RWPE2 (cell line): ENCODE data around the gene GABRB1.

ENCODE experiments used
- ATAC-seq: fragments of 200-7000 bp; cut with Tn5 transposase; 3 replicates; pipeline ENCODE4 v1.9.1; 2021; ENCODE audit warnings: low read depth
- DNase-seq: peaks from one replicate; pipeline ENCODE4 v3.0.0-alpha.2; 2020; ENCODE audit warnings: low spot score
- H3K27ac ChIP-seq: fragments of 450-650 bp; 2 replicates; pipeline ENCODE4 v1.5.1; 2017; ENCODE audit warnings: mild to moderate bottlenecking; ENCODE audit not compliant: poor library complexity, severe bottlenecking
- H3K27me3 ChIP-seq: fragments of 250-450 bp; sonication (Bioruptor Pico); 2 replicates; pipeline ENCODE4 v1.5.1; 2021; ENCODE audit warnings: mild to moderate bottlenecking, moderate library complexity; ENCODE audit not compliant: insufficient read depth, poor library complexity, severe bottlenecking
- H3K36me3 ChIP-seq: fragments of 250-450 bp; sonication (Bioruptor Pico); 2 replicates; pipeline ENCODE4 v1.5.1; 2020; ENCODE audit warnings: low read depth, mild to moderate bottlenecking, moderate library complexity
- H3K4me1 ChIP-seq: fragments of 250-450 bp; sonication (Bioruptor Pico); 2 replicates; pipeline ENCODE4 v1.5.1; 2021; ENCODE audit warnings: mild to moderate bottlenecking, moderate library complexity; ENCODE audit not compliant: insufficient read depth, poor library complexity, severe bottlenecking
- H3K4me3 ChIP-seq: fragments of 250-450 bp; sonication (Bioruptor Pico); 2 replicates; pipeline ENCODE4 v1.5.1; 2021; ENCODE audit warnings: mild to moderate bottlenecking, moderate library complexity; ENCODE audit not compliant: severe bottlenecking
- H3K9me3 ChIP-seq: fragments of 250-450 bp; sonication (Bioruptor Pico); 2 replicates; pipeline ENCODE4 v1.5.1; 2021; ENCODE audit warnings: mild to moderate bottlenecking, moderate library complexity; ENCODE audit not compliant: severe bottlenecking
- CTCF ChIP-seq: fragments of 450-650 bp; IDR thresholded peaks from one replicate; pipeline ENCODE4 v1.5.1; 2017; ENCODE audit warnings: mild to moderate bottlenecking, moderate library complexity; ENCODE audit not compliant: poor library complexity, severe bottlenecking

The GABRB1 gene

DNA sequence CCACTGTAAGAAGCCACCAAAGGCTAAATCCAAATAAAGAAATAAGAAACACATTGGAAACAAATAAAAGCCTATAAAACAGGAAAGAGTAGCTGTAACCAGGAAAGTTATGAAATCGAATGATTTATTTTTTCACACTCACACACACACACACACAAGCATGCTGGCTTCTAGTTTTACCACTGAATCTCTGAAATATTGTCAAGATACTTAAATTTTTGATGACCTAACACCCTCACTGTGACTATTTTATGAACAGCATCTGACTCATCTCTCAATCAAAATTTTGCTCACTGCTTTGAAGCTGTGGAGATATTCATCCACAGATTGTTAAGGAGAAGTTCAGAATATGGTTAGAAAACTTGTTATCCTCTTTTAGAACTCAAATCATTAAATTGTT, 13.9 kb upstream of the GABRB1 start:
- H3K4me1 ChIP-seq = no peaks in the 10 kb centered on the region
- no peak for ATAC-seq
- no peak for TF ChIP-seq CTCF
- H3K36me3 ChIP-seq = no peaks in the 10 kb centered on the region
- H3K27me3 ChIP-seq = no peaks in the 10 kb centered on the region
- no peaks in the 10 kb centered on the region for H3K9me3 ChIP-seq
- H3K27ac ChIP-seq = no peak overlapping the region
- H3K4me3 ChIP-seq = no peak overlapping the region
- DNase-seq = no peak

GRCh38 chr4:47031751-47032404, 511 bp downstream of the GABRB1 start:
- 0 out of 3 replicates have a peak, but pooled peaks have one; percentile 26 for ATAC-seq
- H3K4me3 ChIP-seq = peak overlapping the region; percentile 12
- no peak overlapping the region for H3K27ac ChIP-seq
- peak; percentile 22 for DNase-seq
- H3K27me3 ChIP-seq = peaks cover 69% of the 10 kb centered on the region
- TF ChIP-seq CTCF = no peak
- no peaks in the 10 kb centered on the region for H3K36me3 ChIP-seq
- no peaks in the 10 kb centered on the region for H3K9me3 ChIP-seq
- no peaks in the 10 kb centered on the region for H3K4me1 ChIP-seq

GRCh38 chr4:47032405-47033106, 1.2 kb downstream of the GABRB1 start:
- H3K36me3 ChIP-seq = no peaks in the 10 kb centered on the region
- TF ChIP-seq CTCF = peak; percentile 71
- H3K27ac ChIP-seq = no peak overlapping the region
- H3K27me3 ChIP-seq = peaks cover 68% of the 10 kb centered on the region
- DNase-seq (peak; percentile 38), ATAC-seq (peak; percentile 81)
- no peaks in the 10 kb centered on the region for H3K4me1 ChIP-seq
- H3K4me3 ChIP-seq = peak overlapping the region; percentile 9
- no peaks in the 10 kb centered on the region for H3K9me3 ChIP-seq

DNA sequence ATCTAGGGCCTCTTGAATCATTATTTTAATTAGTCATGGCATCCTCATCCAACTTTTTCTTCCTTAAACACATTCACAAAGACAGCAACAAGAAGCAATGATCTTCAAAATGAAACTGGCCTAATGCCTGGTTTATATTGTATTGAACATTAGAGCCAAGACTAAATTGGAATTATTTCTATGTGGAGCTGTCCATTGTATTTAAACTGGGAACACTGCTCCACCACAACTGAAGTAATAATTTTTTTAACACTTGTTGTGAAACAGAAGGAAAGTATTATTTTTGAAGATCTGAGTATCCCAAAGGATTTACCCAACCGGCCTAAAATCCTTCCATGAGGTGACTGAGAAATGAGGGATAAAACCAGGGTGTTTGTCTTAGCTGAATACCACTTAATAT, 6.9 kb downstream of the GABRB1 start:
- no peaks in the 10 kb centered on the region for H3K4me1 ChIP-seq
- H3K27ac ChIP-seq = no peak overlapping the region
- no peak for DNase-seq
- no peaks in the 10 kb centered on the region for H3K36me3 ChIP-seq
- TF ChIP-seq CTCF = no peak
- H3K9me3 ChIP-seq = no peaks in the 10 kb centered on the region
- H3K27me3 ChIP-seq = peaks cover 49% of the 10 kb centered on the region
- no peak overlapping the region for H3K4me3 ChIP-seq
- ATAC-seq = no peak

- H3K27ac ChIP-seq = no peak overlapping the region
- H3K9me3 ChIP-seq = no peaks in the 10 kb centered on the region
- no peak for ATAC-seq
- H3K4me3 ChIP-seq = no peak overlapping the region
- no peak for TF ChIP-seq CTCF
- no peaks in the 10 kb centered on the region for H3K4me1 ChIP-seq
- DNase-seq = no peak
- peaks cover 31% of the 10 kb centered on the region for H3K27me3 ChIP-seq
- H3K36me3 ChIP-seq = no peaks in the 10 kb centered on the region
Measured at GRCh38 chr4:47040828-47041227, 9.5 kb downstream of the GABRB1 start.
